Measurements from ENCODE around the gene RBM17.
"Not testable (repeated sequence)": the region's sequence is repeated elsewhere in the genome, so short reads cannot be mapped to it uniquely, and the experiment has no call there.

The RBM17 gene

DNA sequence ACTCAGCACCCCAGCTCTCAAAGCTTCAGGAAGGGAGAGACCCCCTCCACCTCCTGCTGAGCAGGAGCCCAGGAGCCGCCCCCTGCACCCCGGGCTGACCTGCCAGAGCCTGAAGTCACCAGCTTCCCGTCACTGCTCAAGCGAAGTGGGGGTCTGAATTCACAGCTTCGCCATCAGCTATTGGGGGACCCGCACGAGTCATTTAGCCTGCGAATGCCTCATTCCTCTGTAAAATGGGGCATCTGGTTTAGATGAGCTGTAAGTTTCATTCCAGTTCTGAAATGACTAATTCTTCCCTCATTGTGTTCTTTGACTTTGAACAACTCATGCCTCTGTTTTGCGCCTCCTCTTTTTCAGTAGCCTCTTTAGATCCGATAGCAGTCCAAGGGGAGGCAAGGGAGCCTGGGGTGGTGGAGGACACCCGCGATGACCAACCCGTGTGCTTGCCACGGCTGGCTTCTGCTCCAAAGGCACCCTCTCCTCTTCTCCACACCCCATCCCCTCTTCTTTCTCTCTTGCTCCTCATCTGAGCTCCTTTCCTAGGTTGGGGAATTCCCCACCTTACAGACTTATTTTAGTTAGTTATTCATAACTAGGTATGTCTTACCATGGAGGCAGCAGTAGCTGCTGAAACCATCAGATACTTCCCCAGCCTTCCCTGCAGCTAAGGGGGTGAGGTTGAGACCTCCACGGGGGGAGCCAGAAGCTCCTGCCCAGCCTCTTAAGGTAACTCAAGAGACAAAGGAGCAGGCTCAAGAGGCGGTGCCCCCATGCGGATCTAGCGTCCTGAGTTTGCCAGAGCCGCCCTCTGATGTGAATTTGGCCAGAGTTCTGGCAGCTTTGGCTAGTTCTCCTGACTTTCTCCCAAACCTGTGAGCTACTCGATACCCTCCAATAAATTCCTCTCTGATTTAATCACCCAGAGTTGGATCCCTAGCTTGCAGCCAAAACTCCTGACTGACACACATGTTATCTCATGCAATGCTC lies 47.7 kb downstream of the RBM17 start:
- no peak for DNase-seq (ENCODE audit: low read depth)

DNA sequence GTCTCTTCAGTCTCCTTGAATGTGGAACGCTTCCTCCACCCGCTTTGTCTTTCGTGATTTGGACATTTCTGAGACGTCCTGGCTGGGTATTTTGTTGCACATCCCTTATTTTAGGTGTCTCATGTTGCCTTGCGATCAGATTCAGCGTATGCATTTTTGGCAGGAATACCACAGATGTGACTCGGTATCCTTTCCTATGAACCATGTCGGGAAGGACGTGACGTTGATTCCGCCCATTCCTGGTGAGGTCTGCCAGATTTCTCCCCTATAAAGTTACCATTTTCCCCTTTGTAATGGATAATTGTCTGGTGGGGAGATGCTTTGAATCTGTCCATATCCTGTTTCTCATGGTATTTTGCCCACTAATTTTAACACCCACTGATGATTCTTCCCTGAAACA lies 49.6 kb downstream of the RBM17 start:
- DNase-seq (ENCODE audit: low read depth), result no peak

- no peak for DNase-seq (ENCODE audit: low read depth)
Measured at GRCh38 chr10:6139470-6139869, 50.6 kb downstream of the RBM17 start.

DNA sequence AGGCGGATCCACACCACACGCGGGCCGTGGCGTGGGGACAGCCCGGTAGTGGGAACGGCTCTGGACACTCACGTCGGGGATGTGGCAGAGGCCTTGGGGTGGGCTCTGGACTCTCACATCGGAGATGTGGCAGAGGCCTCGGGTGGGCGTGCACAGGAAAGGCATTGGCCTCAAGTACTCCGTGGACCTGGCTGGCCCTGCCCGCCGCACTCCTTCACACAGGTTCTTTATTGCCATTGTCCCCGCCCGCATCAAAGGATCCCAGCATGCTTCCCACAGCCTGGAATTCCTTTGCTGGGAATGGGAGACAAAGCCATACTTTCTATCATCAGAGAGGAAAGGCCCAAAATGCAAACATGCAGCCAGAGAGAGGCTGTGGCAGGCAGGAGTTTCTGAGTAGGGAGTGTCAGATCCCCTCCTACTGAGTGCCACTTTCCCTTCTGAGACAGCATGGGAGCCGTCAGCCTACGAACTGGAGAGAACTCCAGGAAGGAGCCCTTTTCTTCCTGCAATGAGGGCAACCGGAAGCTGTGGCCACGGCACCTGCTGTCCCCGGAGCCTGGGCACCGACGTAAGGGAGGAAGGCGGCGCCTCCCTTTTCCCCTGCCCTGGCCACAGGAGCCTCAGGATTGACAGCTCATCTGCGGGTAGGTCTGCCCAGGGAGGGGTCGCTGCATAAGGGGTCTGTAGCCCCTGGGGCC lies 51.5 kb downstream of the RBM17 start:
- DNase-seq (ENCODE audit: low read depth), result peak; percentile 54

DNA sequence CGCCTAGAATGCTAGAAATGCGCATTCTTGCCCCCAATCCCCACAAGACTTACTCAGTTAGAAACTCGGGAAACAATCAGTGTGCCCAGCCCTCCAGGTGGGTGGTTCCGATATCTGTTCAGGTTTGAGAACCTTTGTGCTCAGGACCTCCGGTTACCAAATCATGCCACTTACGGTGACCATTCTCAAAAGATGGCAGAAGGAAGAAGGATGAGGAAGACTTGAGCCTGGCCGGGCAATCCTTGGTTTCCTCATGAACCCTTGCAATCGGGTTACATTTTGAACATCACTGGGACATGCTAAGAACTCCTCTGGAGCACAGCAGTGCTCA lies 52.1 kb downstream of the RBM17 start:
- no peak for DNase-seq (ENCODE audit: low read depth)

DNA sequence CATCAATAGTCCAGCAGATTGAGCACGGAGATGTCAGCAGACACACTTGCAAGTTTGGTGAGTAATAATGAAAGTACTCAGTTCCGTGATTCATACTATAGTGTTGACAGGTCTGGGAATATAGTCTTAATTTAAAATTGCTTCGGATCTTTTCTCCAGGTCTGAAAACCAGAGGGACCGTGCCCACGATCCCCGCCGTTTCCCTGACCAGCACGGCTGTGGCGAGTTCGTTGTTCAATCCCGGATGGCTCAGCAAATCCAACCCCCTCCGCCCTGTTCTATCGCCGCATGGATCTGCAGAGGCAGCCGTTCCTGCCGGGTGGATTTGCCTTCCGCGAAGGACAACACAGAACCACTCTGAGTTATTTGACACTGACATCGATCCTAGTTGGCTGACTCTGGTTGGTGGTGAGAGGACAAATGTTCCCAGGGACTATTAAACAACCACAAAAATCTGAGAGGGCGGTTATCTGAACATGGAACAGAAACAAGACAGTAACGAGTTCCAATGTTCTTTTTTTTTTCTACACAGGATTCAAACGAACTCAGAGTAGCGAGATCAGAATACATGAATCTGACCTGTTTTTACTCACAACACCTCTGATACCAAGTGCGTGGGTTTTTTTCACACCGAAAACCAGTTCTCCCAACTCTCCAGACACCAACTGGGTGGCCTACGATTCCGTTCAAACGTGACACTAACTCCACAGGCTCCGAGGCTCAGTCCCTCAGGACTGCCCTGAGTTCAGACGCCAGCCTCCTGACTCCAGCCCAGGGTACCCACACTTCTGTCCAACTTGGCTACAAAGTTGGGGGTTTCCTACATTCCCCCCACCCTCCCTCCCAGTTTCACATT lies 52.7 kb downstream of the RBM17 start:
- DNase-seq (ENCODE audit: low read depth), result no peak

GRCh38 chr10:6142186-6142585 lies 53.4 kb downstream of the RBM17 start:
- DNase-seq (ENCODE audit: low read depth), result not testable (repeated sequence)

GRCh38 chr10:6142644-6143043 lies 53.8 kb downstream of the RBM17 start:
- no peak for DNase-seq (ENCODE audit: low read depth)

GRCh38 chr10:6143181-6143580 lies 54.3 kb downstream of the RBM17 start:
- no peak for DNase-seq (ENCODE audit: low read depth)

DNA sequence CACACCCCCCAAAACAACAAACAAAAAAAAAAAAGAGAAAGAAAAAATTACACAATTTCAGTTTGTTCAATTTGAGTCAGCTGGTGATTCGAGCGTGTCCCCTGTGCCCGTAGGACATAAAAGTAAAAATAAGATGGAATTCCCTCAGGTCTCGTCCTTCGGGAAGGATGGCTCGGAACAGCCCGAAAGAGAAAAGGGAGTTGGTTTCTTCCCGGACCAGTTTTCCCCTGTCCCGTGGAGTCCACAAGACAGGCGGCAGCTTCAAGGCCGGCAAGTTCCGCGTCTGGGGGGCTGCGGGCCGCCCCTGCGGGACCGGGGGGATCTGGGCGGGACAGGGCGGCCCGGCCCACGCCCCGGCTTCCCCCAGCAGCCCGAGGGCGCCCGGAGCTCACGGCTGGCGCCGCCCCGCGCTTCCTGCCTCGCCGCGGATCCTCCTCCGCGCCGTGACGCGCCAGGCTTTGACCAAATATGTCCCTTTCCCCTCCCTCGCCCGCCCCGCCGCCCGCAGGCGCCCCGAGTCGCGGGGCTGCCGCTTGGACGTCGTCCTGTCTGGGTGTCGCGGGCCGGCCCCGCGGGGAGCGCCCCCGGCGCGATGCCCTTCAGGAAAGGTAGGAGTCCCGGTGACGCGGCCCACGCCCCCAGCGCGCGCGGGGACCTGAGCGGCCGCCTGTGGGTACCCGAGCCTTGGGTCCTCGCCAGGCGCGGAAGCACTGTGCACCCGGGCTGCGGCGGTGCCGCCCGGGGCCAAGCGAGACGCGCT lies 55.8 kb downstream of the RBM17 start:
- DNase-seq (ENCODE audit: low read depth), result peak; percentile 86

DNA sequence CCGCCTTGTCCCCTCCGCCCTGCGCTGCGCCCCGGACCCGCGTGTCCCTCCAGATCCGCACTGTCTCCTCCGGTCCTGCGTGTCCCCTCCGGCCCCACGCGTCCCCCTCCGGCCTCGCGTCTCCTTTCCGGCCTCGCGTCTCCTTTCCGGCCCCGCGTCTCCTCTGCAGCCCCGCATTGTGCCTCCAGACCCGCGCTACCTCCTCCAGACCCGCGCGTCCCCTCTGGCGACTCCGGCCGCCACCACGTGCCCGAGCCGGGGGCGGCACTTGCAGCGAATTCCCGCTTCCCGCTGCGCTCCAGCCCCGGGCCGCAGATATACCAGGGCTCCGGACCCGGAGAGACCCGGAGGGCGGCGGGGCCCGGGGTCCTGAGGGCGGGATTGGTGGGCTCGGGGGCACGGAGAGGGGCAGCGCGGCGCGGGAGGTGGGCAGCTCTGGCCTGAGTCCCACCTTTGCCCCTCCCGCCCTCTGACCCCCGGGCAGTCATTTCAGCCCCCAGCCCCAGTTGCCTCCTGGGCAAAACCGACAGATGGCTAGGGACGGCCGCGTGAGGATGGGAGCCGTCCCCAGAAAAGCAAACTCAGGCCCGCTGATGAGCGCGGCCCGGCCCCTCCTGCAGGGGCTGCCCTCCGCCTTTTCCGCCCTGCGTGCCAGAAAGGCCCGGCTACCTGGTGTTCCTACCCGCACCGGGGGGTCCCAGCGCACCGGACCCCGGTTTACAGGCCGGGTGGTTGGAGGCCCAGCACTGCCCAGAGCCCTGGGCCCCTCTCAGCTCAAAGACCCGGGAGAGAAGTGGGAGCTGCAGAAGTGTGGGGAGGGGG lies 56.5 kb downstream of the RBM17 start:
- no peak for DNase-seq (ENCODE audit: low read depth)

DNA sequence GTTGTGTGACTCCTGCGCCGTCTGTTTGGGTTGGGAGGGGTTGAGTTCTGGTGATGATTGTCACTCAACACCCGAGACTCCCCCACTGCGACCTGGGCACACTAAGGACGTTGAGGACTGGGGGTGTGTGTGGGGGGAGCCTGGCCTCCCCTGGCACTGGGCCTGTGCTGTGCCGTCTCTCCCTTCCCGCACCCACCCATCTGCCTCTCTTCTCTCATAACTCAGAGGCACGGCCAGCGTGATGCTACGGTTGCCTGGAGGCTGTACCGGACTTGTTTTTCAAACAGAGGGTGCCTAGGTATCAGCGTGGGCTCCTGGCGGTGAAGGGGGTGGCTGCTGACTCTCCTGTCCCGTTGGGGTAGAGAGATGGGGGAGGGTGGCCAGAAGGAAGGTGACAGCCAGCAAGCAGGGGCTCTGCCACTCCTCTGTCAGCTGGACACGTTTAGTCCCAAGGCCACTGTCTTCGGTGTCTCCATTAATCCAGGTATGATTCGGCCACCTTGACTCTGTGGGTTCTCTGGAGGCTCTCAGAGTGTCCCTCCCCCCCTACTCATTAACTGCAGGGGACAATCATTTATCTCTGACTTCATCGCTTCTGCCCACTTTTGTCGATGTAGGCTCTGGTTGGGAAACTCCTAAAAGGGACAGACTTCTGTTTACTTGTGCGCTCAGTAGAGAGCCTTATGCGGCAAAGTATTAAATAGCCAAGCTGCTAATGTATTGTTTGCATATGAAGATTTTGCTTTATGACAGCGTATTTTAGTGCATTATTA lies 57.4 kb downstream of the RBM17 start:
- no peak for DNase-seq (ENCODE audit: low read depth)

GRCh38 chr10:6146921-6147320 lies 58.1 kb downstream of the RBM17 start:
- DNase-seq (ENCODE audit: low read depth), result no peak

DNA sequence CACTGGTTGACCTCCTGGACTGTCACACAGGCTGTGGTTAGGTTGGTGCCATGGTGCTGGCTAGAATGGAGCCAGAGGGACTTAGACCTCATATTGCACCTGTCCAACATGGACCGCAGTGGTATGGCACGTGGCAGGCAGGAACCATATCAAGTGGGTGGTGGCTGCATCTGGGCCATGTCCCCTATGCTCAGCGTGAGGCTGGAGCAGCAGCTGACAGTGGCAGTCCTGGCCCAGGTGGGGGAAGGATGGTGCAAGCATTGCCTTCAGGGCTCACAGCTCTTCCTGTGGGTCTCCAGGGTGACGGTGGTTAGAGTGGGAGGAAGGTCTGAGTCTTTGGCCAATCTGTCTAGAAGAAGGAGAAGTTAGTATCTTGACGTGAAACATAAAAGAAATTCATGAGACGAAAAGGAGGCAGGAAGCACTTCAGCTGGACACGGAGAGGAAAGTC lies 59.4 kb downstream of the RBM17 start:
- no peak for DNase-seq (ENCODE audit: low read depth)

DNA sequence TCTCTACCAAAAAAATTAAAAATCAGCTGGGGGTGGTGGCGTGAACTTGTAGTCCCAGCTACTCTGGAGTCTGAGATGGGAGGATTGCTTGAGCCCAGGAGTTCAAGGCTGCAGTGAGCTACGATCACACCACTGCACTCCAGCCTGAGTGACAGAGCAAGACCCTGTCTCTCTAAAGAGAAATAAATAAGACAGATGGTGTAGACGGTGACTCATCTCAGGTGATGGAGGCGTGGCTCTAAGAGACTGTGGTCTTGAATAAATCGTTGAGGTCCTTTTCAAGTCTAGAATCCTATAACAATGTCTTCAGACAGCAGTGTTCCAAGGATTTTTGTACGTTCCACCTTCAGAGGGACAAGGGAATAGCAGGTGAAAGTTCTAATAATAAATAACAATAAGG lies 60.1 kb downstream of the RBM17 start:
- DNase-seq (ENCODE audit: low read depth), result no peak

DNA sequence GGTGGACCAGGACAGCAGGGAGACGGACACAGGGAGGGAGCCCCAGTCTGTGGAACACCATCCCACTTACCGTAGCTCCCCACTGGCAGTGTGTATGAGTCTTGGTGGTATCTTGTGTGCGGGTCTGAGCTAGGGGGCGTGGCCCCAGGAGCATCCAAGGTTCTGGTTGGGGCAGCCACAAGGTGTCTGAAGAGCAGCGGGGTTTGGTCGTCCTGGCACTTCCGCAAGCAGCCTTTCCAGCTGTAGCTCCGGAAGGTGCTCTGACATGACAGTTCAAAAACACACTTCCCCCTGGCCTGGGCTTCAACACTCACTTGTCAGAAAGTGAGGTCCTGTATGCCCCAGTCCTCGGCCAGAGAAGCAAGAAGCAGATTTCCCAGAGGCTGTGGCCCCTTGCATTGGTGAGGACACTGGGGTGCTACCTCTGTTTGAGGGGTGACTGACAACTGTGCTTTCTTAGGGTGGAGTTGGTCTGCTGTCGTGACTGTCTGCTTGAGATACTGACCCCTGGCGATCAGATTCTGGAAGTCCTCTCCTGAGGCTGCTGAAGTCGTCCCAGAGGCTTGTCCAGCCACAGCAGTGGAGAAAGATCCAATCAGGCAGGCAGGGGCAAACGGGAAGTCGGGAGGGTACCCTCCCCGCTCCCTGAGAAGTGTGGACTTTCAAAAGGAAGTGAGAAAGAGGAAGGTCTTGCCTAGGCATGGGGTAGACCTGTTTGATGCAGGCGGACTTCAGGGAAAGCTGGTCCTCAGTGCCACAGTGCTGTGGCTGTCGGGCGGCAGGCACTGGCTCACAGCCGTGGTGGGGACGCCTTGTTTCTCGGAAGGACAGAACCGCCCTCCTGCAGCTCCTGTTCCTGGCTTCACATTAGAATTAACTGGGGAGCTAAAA lies 62.5 kb downstream of the RBM17 start:
- DNase-seq (ENCODE audit: low read depth), result no peak

DNA sequence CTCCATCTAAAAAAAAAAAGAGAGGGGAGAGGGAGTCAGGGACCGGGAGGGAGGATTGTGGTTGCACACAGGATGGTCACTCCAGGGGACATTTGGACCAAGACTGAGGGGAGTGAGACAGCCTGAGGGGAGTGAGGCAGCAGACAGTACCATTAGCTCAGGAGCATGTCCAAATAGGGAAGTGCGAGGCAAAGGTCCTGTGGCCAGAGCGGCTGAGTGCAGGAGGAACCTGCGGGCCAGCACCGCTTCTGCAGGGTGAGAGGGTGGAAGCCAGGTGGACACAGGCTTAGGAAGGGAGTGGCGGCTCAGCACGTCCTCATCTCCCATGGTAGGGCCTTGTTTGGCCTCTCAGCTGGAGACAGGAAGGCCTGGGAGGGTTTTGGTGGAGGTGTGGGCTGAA lies 65.0 kb downstream of the RBM17 start:
- DNase-seq (ENCODE audit: low read depth), result no peak

DNA sequence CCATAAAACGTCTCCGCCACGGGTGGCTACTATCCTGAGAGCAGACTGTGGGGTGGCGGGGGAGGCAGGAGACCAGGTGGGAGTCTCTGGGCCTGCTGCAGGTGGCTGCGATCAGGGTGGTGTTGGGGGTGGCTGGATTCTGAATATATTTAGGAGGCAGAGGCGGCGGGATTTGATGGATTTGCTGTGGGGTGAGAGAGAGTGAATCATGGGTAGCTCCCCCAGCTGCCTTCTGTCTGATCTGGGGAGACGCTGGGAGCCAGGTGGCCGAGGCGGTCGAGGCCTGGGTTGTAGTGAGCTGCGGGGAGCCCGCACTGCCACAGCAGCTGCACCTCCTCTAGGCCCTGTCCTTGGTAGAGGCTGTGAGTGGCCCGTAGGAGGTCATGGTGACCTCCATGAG lies 65.7 kb downstream of the RBM17 start:
- no peak for DNase-seq (ENCODE audit: low read depth)

DNA sequence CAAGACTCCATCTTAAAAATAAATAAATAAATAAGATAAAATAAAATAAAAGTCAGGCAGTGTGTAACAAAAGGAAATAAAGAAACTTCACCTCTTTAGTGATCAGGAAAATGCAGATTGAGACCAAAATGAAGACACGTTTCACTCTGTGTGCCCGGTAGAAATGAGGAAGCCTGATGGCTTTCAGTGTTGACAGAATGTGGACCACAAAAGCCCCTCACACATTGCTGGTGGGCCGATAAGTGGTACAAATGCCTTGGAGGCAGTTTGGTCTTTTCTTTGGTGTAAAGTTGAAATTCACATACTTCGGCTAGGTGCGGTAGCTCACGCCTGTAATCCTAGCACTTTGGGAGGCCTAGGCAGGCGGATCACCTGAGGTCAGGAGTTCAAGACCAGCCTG lies 69.4 kb downstream of the RBM17 start:
- no peak for DNase-seq (ENCODE audit: low read depth)
